Colonic mucosa (tissue), 4 donors: ENCODE data around the gene KDM4C. TPM values are rescaled to one million over a fixed set of nuclear protein-coding genes. Genes with fewer than 3 reads are reported as not detected.

Experiments used
- DNase-seq: peaks from one replicate; pipeline ENCODE4 v3.0.0-alpha.2; 2020
- H3K27ac ChIP-seq: fragments of 200-600 bp; one replicate; pipeline ENCODE4 v1.8.0; 2021
- H3K27me3 ChIP-seq: fragments of 200-600 bp; one replicate; pipeline ENCODE4 v1.8.0; 2021
- H3K36me3 ChIP-seq: fragments of 200-600 bp; one replicate; pipeline ENCODE4 v1.8.0; 2021
- H3K4me1 ChIP-seq: fragments of 200-600 bp; one replicate; pipeline ENCODE4 v1.8.0; 2021; ENCODE audit warnings: mild to moderate bottlenecking
- H3K4me3 ChIP-seq: fragments of 200-600 bp; one replicate; pipeline ENCODE4 v1.8.0; 2021
- H3K9ac ChIP-seq, 2 donors: one replicate each; pipeline ENCODE4 v1.7.0; 2013; ENCODE audit warnings: control low read depth in 2 of 2, low read depth in 2 of 2, low read length in 2 of 2
- H3K9me3 ChIP-seq: fragments of 200-600 bp; one replicate; pipeline ENCODE4 v1.8.0; 2021
- intact Hi-C: fragments of 100-400 bp; cut with DNase I; formaldehyde crosslinking; loops from one replicate; pipeline ENCODE4 v1.14.1; 2022
- total RNA-seq, 2 donors: library from RNA; stranded (reverse); fragmentation: NEBNext Ultra II Directional in 1 of 2; extraction: Animal tissue kit (Norgen Biotek cat#: 25700) in 1 of 2; gene quantifications; one replicate each; pipeline ENCODE4 v1.2.1, GENCODE V29; 2021
- TF ChIP-seq, protein P1 (sequence below): fragments of 200-600 bp; IDR thresholded peaks from one replicate; pipeline ENCODE4 v1.8.0; 2022; ENCODE audit warnings: antibody characterized with exemption, mild to moderate bottlenecking
- donor health status: healthy.
- donor health status: DM: no; HTN: no; CAD: no.
- donor health status: DM: no; HTN: no; CAD: no.

The KDM4C gene
- total RNA-seq, 2 donors from 2014 or later = 37.3 to 42.0 TPM

DNA sequence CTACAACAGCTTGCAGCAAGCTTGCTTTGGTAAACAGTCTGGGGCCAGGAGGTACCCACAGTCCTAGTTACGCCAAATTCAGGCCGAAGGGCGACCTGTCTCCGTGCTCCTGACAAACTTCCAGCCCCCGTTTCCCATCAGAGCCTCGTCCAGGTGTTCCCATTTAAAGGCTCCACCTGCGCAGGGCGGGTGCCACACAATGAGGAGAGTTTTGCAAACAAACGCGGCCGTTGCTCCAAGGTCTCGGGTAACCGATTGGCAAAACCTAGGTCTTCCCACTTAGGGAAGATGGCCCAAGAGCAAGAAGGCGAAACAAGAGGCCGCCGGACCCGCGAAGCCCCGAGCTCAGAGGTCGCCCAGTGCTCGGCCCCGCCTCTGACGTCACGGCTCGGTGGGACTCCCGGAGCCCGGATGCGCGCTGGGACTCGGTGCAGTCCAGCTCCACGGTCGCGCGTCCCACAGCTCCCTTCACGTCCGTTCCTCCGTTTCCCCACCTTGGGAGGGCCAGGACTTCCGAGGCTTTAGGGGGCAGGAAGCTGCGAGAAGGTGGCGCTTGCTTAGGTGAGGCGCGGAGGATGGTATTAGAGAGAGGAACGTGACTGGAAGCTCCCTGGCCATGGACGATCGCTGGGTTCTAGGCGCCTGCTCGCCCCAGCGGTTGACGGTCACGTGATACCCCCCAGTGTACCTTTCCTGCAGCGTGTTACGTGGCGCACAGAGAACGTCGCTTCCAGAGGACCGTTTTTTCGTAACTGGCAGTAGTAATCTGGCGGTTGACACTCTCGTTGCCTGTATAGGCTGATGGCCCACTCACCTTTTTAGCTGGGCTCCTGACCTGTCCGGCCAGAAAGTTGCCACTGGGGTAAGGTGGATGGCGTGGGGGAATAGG, 41.8 kb upstream of the KDM4C start:
- no peaks in the 10 kb centered on the region for H3K27me3 ChIP-seq
- H3K27ac ChIP-seq = peak overlapping the region; percentile 86
- peak overlapping the region; percentile 47 for H3K4me3 ChIP-seq
- H3K9me3 ChIP-seq = no peaks in the 10 kb centered on the region
- peak overlapping the region; percentile 62 to 75 for H3K9ac ChIP-seq
- no peaks in the 10 kb centered on the region for H3K36me3 ChIP-seq
- H3K4me1 ChIP-seq = no peaks in the 10 kb centered on the region
- intact Hi-C loops = no loop called here
- TF ChIP-seq, protein P1, sequence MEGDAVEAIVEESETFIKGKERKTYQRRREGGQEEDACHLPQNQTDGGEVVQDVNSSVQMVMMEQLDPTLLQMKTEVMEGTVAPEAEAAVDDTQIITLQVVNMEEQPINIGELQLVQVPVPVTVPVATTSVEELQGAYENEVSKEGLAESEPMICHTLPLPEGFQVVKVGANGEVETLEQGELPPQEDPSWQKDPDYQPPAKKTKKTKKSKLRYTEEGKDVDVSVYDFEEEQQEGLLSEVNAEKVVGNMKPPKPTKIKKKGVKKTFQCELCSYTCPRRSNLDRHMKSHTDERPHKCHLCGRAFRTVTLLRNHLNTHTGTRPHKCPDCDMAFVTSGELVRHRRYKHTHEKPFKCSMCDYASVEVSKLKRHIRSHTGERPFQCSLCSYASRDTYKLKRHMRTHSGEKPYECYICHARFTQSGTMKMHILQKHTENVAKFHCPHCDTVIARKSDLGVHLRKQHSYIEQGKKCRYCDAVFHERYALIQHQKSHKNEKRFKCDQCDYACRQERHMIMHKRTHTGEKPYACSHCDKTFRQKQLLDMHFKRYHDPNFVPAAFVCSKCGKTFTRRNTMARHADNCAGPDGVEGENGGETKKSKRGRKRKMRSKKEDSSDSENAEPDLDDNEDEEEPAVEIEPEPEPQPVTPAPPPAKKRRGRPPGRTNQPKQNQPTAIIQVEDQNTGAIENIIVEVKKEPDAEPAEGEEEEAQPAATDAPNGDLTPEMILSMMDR = no peak
- DNase-seq = peak; percentile 82

DNA sequence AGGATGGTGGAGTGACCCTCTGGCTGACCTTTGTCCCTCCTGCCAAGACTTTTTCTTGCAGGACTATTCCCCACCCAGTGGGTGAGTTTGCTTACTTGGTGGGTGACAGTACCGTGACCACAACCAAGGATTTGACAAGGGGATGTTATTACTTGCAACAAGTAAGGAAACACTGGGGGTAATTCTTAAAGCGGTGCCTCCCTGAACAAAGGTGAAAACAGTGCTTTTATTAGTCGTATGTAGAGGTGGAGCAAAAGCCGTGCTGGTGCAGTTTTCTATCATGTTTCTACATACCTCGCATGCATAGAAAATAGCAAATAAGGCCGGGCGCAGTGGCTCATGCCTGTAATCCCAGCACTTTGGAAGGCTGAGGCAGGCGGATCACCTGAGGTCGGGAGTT, 41.0 kb upstream of the KDM4C start:
- intact Hi-C loops = no loop called here
- Histone ChIP-seq H3K9me3 (no peaks in the 10 kb centered on the region), H3K36me3 (no peaks in the 10 kb centered on the region), H3K4me1 (no peaks in the 10 kb centered on the region), H3K27me3 (no peaks in the 10 kb centered on the region), H3K9ac (peak overlapping the region; percentile 62 to 75), H3K4me3 (peak overlapping the region; percentile 47), H3K27ac (peak overlapping the region; percentile 86)
- no peak for DNase-seq
- TF ChIP-seq, protein P1 = no peak

DNA sequence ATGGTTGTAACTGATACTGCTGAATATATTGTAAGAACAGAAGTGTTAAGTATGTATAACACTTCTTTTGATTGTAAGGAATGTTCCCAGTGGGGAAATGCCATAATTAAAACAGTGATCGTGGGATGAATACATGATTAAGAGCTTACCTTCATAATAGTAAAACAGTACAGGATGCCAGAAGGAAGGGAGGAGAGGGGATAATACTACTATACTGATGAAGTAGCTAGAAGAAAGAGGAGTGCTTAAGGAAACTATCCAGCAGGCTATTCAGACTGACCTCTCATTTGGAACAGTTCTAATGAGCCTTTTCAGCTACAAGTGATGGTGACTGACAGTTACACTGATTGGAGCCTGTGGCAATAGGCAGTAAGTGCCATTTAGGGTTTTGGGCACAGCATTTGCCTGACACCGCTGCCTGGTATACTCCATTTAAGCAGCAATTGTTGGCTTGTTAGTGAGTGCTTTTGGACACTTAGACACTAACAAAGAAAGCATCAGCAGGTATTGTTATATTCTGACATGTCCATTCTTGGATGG, 33.8 kb upstream of the KDM4C start:
- H3K4me3 ChIP-seq = no peak overlapping the region
- no peaks in the 10 kb centered on the region for H3K27me3 ChIP-seq
- no peaks in the 10 kb centered on the region for H3K36me3 ChIP-seq
- TF ChIP-seq, protein P1 = no peak
- intact Hi-C loops = no loop called here
- DNase-seq = no peak
- no peaks in the 10 kb centered on the region for H3K4me1 ChIP-seq
- H3K27ac ChIP-seq = no peak overlapping the region
- no peaks in the 10 kb centered on the region for H3K9me3 ChIP-seq
- H3K9ac ChIP-seq = no peak overlapping the region

DNA sequence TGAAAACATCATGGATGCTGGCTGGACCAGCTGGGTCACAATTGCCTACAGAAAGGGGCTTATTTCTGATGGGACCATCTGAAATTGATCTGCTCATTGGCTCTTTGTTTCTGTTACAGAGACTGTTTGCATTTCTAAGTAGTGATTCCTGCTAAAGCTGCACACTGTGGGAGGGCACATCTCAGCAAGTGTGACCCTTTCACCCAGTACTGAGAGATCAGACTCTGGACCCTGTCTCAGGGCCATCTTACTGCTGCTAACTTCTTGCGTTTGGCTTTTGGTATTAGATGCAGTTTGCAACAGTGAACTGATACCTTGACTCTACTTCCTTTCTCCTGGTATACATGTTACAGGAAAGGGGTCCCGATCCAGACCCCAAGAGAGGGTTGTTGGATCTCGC, 24.5 kb upstream of the KDM4C start:
- no peak for DNase-seq
- Histone ChIP-seq H3K27me3 (no peaks in the 10 kb centered on the region), H3K36me3 (no peaks in the 10 kb centered on the region), H3K27ac (no peak overlapping the region), H3K9me3 (no peaks in the 10 kb centered on the region), H3K4me1 (no peaks in the 10 kb centered on the region), H3K4me3 (no peak overlapping the region), H3K9ac (no peak overlapping the region)
- TF ChIP-seq, protein P1 = no peak
- intact Hi-C loops = no loop called here

DNA sequence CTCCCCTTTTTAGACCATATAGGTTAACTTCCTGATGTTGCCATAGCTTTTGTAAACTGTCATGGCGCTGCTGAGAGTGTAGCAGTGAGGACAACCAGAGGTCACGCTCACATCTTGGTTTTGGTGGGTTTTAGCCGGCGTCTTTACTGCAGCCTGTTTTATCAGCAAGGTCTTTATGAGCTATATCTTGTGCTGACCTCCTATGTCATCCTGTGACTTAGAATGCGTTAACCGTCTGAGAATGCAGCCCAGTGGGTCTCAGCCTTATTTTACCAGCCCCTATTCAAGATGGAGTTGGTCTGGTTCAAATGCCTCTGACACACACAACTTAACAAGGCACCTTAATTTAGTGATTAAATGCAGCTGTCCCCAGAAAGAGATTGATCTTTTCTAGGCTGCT, 23.9 kb upstream of the KDM4C start:
- Histone ChIP-seq H3K4me3 (no peak overlapping the region), H3K9ac (no peak overlapping the region), H3K36me3 (no peaks in the 10 kb centered on the region), H3K27ac (no peak overlapping the region), H3K27me3 (no peaks in the 10 kb centered on the region), H3K9me3 (no peaks in the 10 kb centered on the region), H3K4me1 (no peaks in the 10 kb centered on the region)
- intact Hi-C loops = no loop called here
- no peak for DNase-seq
- TF ChIP-seq, protein P1 = no peak
